GM21825 (cell line): Measurements from ENCODE around the gene BRMS1.

ENCODE experiments used
- ATAC-seq: cut with Tn5 transposase; IDR thresholded peaks from one replicate; pipeline ENCODE4 v1.9.1; 2021; ENCODE audit warnings: mild to moderate bottlenecking, moderate library complexity; ENCODE audit not compliant: unreplicated experiment

BRMS1 gene

DNA sequence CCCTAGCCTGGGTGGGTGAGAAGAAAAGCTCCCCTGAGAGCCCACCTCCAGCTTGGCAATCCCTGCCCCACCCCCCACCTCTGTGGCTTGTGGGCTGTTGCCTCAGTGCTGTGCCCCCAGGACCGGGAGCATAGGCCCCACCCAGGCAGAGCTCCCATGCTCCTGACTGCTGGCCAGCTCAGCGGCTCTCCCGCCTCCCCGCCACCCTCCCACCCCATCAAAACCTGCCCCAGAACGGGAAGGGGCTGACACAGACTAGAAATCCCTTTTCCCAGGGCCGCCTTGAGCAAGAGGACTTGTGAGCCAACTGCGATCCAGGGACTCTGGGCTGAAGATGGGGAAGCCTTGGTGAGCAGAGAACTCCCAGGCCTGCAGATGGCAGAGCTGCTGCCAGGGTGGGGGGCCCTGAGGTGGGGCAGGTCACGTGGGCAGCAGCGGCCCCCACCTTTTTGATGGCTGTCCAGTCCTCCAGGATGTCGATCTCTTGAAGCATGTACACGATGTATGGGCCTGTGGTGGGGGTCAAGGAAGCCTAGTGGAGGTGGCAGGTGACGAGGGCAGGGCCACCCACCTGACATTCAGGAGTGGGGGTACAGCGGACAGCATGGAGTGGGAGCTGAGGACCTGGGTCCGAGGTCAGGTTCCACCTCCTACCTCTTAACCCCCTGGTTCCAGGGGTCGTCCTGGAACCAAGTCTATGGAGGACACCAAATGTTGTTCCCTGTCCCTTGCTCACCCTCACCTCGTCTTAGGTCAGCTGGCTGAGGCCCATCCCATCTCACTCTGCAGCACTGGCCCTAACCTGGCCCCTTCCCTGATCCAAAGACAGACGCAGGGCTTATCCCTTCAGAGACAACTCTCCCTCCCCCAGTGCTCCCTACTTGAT is 6.4 kb downstream of the BRMS1 start:
- no peak for ATAC-seq

DNA sequence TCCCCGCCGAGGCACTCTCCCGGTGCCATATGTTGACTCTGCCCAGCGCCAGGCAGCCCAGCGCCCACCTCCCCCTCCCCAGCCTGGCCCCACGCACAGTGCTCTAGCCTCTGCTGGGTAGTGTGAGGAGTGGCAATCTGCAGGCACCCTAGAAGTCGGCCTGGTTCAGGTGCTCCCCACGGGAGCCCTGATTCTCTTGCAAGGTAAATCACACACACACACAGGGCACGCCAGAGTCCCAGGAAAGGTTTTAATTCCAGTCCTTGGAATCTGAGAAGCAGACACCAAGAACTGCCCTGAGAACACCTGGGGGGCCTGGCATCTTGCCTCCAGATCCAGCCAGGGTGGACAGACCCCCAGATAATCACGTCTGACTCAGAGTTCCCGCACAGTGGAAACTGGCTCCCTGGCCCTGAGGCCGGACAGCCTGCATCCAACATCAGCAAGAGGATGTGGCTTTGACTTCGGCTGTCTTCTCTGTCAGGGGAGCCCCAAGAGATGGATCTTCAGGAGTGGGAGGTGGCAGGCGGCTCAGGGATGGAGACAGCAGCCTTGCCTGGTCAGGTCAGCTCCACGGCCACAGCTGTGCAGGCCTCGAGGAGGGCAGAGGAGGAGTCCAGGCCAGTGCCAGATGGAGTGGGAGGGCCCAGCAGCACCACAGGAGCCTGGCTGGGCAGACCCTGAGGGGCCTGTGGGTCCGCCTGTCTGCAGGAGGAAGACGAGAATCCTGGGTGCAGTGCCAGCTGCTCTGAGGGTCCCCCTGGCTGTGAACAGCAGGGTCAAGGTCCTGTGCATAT is 7.6 kb downstream of the BRMS1 start:
- ATAC-seq: no peak

DNA sequence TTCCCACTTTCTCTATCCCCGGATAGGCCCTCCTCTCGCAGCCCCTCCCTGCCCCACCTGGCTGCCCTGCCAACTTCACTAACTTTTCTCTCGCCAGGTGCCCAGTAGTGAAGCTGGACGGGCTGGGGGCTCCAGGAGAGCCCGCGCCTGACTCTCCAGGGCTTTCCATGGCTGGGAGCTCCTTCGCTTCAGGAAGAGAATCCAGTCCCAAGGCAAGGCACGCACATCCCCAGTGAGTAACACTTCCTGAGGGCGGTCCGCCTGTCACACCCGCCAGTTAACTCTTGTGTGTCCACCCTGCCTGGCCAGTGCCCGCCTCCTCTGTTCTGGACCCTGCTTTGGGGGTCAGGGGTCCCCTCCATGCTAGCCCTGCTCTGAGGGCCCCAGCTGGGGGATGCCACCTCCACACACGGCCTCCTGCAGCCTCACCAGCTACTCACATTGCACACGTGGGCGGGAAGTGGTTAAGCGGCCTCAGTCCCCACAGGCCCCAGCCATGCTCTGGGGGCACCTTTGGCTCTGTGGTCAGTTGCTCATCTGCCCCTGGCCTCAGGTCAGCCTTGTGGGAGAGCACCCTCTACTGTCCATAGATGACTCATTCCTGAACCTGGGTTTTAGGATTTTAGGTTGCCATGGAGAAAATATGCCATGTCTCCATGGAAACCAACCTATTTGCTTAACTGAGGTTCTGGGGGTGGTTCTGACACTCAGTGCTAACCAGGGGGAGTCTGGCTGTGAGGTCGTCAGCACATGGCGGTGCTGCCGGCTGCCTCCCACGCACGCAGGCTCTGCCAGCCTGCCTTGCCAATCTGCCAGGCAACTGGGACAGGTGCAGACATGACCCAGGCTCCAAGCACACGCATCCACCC is 8.4 kb downstream of the BRMS1 start, which contains the start of gene RIN1:
Gene RIN1, minus strand, starts transcription at position 201 of the 869 bp plus-strand sequence. Its CDS starts 32 bp downstream, at position 169.
- no peak for ATAC-seq

DNA sequence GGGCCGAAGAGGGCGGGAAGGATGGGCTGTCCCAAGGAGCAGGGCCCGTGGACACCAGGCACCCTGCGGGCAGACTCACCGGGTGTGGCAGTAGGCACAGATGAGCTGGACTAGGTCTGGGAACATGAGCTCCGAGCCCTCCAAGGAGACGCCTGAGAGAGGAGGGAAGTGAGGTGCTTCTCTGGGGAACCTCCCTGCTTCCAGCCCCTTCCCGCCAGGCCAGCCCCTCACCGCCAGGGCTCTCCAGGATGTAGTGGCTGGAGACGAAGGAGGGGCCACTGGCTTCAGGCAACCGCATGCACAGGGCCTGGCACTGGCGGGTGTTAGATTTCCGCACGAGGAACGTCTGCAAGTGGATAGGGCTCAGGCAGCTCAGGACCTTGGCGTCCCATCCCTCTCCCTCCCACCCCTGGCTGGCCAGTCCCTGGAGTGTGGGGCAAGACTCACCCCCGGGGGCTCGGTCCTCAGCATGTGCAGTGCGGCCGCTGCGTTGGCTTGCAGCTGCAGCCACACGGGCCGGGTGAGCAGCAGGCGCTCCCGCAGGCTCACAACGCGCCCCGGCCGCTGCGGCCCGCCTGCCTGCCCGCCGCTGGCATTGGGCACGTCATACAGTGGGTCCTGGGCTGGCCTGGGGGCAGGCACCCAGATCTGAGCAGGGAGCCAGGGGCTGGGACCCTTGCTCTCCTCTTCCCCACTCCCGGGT is 9.2 kb downstream of the BRMS1 start:
- ATAC-seq: no peak

DNA sequence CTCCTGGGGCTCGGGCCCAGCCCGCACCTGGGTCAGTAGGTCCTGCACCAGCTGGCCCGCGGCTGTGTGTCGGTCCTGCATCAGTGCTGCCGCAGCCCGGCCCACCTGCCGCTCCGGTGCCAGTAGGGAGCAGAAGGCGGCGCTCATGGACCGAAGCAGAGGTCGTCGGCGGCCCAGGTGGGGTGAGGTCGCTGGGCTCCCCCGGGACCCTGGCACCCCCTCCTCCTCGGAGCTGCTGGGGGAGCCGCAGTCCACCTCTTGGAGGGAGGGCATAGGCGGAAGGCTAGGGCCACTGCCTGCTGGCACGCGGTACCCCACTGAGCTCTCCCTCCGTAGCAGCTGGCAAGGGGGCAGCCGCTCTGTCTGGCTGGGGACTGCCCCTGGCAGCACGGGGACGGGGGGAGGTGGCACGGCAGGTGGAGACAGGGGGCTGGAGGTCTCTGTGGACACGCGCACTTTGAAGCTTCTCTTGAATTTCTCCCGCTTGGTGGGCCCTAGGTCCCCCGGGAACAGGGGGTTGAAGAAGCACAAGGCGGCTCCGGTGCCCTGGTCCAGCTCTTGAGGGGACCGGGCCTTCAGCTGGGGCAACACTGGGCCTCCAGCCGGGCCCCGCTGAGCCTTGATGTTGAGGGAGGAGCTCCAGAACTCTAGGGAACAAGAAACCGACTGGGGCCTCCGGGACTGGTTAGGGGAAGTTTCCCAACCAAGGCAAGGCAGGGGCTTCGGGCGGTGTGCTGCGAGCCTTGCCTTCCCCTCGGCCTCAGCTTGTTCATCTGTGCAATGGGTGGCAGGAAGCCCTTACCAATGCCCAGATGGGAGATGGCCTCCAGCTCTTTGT is 10.1 kb downstream of the BRMS1 start:
- ATAC-seq: no peak

DNA sequence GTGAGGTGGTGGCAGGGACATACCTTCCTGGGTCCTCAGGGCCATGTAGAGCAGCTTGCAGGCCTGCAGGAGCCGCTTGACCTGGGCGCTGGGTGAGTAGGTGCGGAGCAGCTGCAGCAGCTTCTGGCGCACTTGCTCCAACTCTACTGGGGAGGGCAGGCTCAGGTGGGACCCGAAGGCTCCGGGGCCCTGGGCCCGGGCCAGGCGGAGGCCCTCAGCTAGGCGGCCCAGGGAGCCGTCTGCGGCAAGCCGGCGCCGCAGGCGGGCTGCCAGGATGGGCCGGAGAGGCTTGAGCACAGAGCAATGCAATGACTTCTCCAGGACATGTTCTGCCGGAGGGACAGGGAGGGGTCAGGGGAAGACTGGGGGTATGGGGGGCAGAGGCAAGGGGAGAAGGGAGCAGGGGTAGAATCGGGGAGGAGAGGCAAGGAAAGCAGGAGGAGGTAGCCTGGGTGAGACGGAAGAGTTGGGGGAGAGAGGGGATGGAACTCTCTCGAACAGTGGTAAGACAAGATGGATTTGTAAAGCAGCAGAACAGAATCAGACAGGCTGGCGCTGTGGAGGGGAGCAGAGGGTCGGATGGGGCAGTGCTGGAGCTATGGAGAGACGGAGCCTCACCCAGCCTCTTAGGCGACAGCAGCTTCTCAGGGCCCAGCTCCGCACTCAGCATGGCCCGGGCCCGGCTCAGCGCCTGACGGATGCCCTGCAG is 10.9 kb downstream of the BRMS1 start:
- no peak for ATAC-seq

DNA sequence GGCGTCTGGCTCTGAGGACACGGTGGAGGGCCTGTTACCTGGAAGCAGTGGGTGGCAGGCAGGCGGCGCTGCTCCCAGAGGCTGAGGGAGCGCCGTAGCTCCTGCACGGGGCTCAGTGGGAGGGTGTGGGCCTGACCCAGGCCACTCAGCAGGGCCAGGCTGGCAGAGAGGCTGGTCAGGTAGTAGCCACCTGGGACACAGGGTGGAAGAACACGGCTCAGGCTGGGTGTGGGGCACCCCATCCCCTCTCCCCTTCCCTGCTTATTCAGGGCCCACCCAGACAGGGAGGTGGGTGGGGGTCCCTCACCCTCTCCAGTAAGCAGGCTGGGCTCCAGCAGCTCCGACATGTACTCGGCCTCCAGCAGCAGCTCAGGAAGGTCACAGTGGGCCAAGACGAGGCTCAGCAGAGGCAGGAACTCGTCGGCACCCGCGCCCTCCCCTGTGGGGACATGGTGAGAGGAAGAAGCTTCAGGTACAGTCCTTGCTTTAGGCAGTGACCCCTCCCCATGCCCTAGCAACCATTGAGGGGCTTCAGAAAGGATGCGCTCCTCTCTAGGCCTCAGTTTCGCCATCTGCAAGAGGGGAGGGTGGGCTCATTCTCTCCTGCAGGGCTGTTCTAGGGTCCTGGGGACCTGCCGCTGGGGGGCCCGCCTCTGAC is 11.6 kb downstream of the BRMS1 start:
- no peak for ATAC-seq

DNA sequence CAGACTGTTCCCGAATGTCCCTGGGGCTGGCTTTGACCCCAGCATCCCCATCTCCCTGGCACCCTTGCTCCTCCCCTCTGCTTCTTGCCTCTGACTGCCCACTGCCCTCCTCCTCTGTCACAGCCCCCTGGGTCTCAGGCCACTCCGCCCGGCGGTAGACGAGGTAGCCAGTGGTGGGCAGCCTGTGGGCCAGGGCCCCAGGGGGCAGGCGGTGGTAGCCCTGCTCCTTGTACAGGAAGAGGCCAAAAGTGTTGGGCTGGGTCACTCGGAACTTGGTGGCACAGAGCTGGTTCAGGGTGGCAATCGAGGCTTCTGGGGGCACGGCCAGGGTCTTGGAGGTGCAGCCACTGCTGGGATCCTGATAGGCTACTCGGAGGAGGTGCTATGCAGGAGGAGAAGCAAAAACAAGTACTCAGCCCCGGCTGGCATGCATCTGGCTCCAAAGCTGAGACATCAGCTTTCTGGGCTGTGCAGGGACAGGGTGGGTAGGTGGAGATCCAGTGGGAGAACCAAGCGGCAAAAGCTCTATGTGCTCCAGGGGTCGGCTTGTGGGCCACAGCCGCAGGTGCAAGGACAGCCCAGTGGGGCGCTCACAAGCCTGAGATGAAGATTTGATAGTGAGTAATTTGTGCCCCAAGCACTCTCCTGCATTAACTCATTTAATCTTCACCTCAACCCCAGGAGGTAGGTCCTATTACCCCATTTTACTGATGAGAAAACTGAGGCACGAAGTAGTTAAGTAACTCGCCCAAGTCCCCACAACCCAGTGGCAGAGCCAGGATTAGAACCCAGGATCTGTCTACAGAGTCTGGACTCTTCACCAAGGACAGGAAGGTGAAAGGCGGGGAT is 12.3 kb downstream of the BRMS1 start:
- no peak for ATAC-seq

DNA sequence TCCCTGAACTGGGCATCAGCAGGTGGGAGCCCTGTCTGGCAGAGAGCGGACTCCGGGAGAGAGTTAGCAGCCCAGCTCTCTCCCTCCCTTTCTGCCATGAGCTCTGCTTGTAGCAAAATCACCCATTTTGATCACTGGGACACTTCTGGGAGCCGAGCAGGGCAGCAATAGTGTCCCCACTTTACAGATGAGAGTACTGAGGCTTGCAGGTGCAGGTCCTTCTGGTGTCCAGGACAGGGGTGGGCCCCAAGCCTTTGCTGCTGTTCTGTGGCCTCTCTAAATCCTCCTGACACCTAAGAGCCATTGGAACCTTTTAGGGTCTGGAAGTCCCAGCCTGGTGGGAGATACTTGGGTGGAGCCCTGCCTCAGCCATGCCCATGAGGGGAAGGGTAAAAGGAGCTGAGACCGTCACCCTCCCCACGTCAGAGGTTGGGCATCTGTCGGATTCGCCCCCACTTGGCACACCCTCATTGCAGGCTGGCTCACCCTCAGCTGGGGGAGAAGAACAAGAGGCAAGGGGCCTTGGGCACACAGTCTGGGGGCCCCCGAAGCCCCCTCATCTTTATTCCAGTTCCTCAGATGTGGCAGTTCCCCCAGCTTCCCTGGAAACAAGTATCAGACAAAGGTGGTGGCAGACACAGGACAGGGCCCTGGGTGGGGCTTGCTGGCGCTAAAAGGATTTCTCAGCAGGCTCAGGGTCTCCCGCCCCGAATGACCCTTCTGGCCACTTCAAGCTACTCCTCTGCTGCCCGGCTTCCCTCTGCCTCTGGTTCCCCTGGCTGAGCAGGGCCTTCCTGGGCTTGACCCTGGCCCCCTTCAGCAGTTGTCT is 13.1 kb downstream of the BRMS1 start:
- no peak for ATAC-seq

DNA sequence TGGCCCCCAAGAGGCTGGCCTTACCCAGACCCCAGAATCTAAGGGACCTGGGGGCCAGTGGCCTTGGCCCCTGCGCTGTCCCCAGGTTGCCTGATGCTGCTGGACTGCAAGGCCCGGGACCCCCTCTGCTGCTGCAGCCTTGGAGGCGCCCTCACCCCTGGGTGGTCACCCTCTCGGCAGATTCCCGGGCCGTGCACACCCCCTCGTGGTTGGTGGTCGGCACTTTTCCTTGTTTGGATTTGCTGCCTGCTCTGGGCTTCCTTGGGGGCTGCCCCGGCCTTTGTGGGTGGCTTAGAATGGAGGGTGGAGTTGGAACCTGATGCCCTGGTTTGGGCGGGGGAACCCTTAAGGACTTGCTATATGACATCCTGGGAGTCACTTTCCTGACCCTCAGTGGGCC is 14.0 kb downstream of the BRMS1 start:
- ATAC-seq: no peak

DNA sequence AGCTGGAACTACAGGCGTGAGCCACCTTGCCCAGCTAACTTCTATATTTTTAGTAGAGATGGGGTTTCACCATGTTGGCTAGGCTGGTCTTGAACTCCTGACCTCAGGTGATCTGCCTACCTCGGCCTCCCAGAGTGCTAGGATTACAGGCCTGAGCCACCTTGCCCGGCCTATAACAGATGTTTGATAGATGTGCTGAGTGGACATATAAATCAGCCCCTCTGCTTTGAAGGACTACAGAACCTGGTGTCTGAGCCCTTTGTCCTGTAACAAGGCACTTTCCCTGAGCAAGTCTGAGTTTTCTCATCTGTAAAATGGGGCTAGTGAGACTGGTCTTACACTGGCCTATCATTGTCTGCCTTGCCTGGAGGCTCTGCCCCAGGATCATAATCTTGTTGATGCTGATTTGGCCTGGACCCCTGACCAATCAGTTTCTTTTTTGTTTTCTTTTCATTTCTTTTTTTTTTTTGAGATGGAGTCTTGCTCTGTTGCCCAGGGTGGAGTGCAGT is 15.7 kb downstream of the BRMS1 start:
- no peak for ATAC-seq

DNA sequence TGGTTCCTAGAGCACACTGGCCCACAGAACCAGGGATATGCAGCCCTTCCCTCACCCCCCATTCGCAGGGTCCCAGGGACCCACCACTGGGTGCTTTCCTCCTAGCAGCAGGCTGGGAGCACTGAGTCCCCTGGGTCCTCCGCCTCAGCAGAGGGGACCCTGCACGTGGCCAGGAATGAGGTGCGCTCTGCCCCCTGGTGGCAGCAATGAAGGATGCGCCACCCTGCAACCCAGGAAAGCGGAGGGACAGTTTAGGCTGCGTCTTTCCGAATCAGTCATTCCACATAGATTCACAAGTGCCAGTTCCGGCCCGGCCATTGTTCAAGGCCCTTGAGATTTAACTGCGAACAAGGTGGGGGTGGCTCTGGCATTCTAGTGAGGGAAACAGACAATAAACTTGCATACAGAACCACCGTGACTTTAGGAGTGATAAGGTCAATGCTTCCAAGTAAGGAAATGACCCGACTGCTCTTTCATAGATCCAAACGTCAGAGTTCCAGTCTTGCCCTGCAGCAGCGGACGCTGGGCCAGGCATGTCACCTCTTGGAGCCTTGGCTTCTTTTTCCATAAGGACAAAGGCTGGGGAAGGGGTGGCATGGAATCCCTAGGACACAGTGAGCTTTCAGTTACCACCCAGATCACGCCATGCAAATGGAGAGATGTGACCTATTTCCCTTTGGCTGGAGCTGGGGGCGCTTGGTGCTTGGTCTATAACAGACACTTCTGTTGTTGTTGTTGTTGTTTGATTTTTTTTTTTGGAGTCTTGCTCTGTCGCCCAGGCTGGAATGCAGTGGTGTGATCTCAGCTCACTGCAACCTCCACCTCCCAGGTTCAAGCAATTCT is 16.4 kb downstream of the BRMS1 start:
- no peak for ATAC-seq

DNA sequence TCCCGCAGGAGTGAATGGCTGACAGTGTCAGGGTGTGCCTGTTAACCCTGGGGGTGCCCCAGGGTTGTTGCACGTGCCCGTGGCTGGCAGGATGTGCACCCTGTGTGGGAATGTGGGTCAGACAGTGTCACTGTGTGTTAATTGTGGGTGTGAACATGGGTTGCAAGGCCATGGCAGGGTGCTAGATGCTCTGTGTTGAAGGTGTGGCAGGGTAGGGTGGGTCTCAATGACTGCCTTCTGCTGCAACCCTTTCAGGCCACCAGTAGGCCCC is 16.9 kb downstream of the BRMS1 start:
- ATAC-seq: no peak

DNA sequence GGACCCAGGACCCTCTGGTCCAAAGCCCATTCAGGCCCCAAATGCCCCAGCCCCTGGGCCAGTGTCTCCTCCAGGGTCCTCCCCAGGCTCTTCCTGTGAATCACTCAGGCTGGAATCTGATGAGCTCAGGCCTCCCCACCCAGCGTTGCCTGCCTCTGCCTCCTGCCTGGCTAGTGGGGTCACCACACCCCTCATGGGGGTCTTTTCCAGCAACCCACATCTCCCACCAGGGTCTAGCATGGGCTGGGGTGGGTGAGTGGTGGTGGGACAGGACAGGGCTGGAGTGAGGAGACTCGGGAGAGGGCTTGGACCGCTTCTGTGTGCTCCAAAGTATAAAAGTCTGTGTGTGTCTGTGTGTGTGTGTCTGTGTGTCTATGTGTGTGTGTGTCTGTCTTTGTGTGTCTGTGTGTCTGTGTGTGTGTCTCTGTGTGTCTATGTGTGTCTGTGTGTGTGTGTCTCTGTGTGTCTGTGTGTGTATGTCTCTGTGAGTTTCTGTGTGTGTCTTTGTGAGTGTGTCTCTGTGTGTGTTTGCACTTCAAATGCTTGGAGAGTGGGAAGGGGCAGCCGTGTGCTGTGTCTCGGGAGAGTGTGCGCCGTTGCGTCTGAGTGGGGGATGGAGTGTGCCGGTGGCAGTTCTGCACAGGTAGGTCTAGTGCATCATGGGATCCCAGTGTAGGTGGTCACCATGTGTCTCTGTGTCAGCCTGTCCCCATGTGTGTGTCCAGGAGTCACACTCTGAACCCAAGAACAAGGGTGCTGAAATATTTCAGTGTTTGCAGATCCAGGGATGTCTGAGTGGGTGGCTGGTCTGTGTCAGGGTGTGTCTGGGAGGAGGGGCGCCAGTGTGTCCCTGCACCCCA is 17.5 kb downstream of the BRMS1 start:
- ATAC-seq: no peak
